Measurements from ENCODE around the gene PAM.

PAM gene

GRCh38 chr5:102932781-102933180 lies 177.7 kb downstream of the PAM start:
- Histone ChIP-seq H3K4me3 (replicated peaks; ENCODE audit: insufficient read depth, low read length) (no peak overlapping the region), H3K27me3 (ENCODE audit: insufficient read depth, poor library complexity, severe bottlenecking) (no peaks in the 10 kb centered on the region), H3K27ac (replicated peaks) (no peak overlapping the region)
- TF ChIP-seq CTCF (IDR thresholded peaks at IDR 0.05; ENCODE audit: insufficient read depth, low read length) = no peak
- TF ChIP-seq POLR2AphosphoS5 (IDR thresholded peaks at IDR 0.05; ENCODE audit: low read depth) = no peak
- TF ChIP-seq, protein P1, sequence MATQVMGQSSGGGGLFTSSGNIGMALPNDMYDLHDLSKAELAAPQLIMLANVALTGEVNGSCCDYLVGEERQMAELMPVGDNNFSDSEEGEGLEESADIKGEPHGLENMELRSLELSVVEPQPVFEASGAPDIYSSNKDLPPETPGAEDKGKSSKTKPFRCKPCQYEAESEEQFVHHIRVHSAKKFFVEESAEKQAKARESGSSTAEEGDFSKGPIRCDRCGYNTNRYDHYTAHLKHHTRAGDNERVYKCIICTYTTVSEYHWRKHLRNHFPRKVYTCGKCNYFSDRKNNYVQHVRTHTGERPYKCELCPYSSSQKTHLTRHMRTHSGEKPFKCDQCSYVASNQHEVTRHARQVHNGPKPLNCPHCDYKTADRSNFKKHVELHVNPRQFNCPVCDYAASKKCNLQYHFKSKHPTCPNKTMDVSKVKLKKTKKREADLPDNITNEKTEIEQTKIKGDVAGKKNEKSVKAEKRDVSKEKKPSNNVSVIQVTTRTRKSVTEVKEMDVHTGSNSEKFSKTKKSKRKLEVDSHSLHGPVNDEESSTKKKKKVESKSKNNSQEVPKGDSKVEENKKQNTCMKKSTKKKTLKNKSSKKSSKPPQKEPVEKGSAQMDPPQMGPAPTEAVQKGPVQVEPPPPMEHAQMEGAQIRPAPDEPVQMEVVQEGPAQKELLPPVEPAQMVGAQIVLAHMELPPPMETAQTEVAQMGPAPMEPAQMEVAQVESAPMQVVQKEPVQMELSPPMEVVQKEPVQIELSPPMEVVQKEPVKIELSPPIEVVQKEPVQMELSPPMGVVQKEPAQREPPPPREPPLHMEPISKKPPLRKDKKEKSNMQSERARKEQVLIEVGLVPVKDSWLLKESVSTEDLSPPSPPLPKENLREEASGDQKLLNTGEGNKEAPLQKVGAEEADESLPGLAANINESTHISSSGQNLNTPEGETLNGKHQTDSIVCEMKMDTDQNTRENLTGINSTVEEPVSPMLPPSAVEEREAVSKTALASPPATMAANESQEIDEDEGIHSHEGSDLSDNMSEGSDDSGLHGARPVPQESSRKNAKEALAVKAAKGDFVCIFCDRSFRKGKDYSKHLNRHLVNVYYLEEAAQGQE (IDR thresholded peaks at IDR 0.05; ENCODE audit: insufficient replicate concordance, low read depth) = no peak
- DNase-seq (ENCODE audit: low read depth in 1 of 2, low spot score in 1 of 2) = no peak

DNA sequence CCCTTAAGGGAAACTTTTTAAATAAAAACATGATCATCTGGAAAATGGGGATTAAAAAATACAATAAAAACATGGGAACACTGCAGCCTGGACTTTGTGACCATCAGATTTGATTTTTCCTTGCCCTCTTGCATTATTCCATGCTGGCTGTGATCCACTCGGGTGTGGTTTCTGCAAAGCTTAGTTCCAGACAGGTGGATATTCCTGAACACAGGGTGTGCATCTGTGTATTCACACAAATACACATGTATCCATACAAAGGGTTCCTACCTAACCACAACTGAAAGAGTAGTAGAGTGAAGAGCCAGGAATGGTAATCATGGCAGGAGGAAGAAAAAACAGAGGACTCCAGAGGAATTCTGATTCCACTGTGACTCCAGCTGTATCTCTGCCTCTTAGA lies 178.2 kb downstream of the PAM start:
- no peak overlapping the region for H3K27ac ChIP-seq (replicated peaks)
- H3K27me3 ChIP-seq (ENCODE audit: insufficient read depth, poor library complexity, severe bottlenecking) = no peaks in the 10 kb centered on the region
- H3K4me3 ChIP-seq (replicated peaks; ENCODE audit: insufficient read depth, low read length) = no peak overlapping the region
- no peak for DNase-seq (ENCODE audit: low read depth in 1 of 2, low spot score in 1 of 2)
- no peak for TF ChIP-seq GABPA (IDR thresholded peaks at IDR 0.05; ENCODE audit: low read depth)
- TF ChIP-seq, protein P1 (IDR thresholded peaks at IDR 0.05; ENCODE audit: insufficient replicate concordance, low read depth) = no peak
- no peak for TF ChIP-seq CTCF (IDR thresholded peaks at IDR 0.05; ENCODE audit: insufficient read depth, low read length)
- TF ChIP-seq SPI1 (IDR thresholded peaks at IDR 0.05; ENCODE audit: borderline replicate concordance, low read depth) = no peak
- TF ChIP-seq POLR2AphosphoS5 (IDR thresholded peaks at IDR 0.05; ENCODE audit: low read depth) = no peak

- no peak for DNase-seq (ENCODE audit: low read depth in 1 of 2, low spot score in 1 of 2)
- no peaks in the 10 kb centered on the region for H3K27me3 ChIP-seq (ENCODE audit: insufficient read depth, poor library complexity, severe bottlenecking)
- no peak for TF ChIP-seq GABPA (IDR thresholded peaks at IDR 0.05; ENCODE audit: low read depth)
- TF ChIP-seq, protein P1 (IDR thresholded peaks at IDR 0.05; ENCODE audit: insufficient replicate concordance, low read depth) = no peak
These were observed 178.8 kb downstream of the PAM start for GRCh38 chr5:102933721-102934459.

More at GRCh38 chr5:102933721-102934459, 178.8 kb downstream of the PAM start:
- no peak overlapping the region for H3K27ac ChIP-seq (replicated peaks)
- H3K4me3 ChIP-seq (replicated peaks; ENCODE audit: insufficient read depth, low read length) = no peak overlapping the region
